Chondrocyte (in vitro differentiated cells): ENCODE data around the gene THSD4. TPM values are rescaled to one million over a fixed set of nuclear protein-coding genes. Genes with fewer than 3 reads are reported as not detected.

Source experiments
- DNase-seq: peaks from one replicate; pipeline ENCODE4 v3.0.0; 2021; ENCODE audit warnings: mixed read lengths, low spot score
- H3K27ac Mint-ChIP-seq: one replicate; pipeline ENCODE4 v1.8.0; 2021; ENCODE audit warnings: mild to moderate bottlenecking, moderate library complexity, mixed read lengths; ENCODE audit not compliant: unreplicated experiment
- H3K27me3 Mint-ChIP-seq: 2 replicates; pipeline ENCODE4 v1.8.0; 2021; ENCODE audit warnings: low read depth, mixed read lengths
- H3K36me3 Mint-ChIP-seq: 2 replicates; pipeline ENCODE4 v1.8.0; 2021; ENCODE audit warnings: low read depth, mixed read lengths
- H3K4me1 Mint-ChIP-seq: 2 replicates; pipeline ENCODE4 v1.8.0; 2021; ENCODE audit warnings: low read depth, mild to moderate bottlenecking, mixed read lengths
- H3K4me3 Mint-ChIP-seq: one replicate; pipeline ENCODE4 v1.8.0; 2021; ENCODE audit warnings: mild to moderate bottlenecking, moderate library complexity, mixed read lengths; ENCODE audit not compliant: unreplicated experiment
- H3K9me3 Mint-ChIP-seq: 2 replicates; pipeline ENCODE4 v1.8.0; 2021; ENCODE audit warnings: low read depth, mixed read lengths
- total RNA-seq: library from RNA; stranded (reverse); gene quantifications from 3 replicates; pipeline ENCODE4 v1.2.1, GENCODE V29; 2021
- TF ChIP-seq, protein P1 (sequence below): fragments of 200-600 bp; sonication (generic); IDR thresholded peaks from 2 replicates; pipeline ENCODE4 v1.5.0; 2021; ENCODE audit warnings: antibody characterized with exemption, mild to moderate bottlenecking, moderate library complexity

Gene THSD4
- total RNA-seq, 1 donor from 2014 or later = 3.4 TPM

DNA sequence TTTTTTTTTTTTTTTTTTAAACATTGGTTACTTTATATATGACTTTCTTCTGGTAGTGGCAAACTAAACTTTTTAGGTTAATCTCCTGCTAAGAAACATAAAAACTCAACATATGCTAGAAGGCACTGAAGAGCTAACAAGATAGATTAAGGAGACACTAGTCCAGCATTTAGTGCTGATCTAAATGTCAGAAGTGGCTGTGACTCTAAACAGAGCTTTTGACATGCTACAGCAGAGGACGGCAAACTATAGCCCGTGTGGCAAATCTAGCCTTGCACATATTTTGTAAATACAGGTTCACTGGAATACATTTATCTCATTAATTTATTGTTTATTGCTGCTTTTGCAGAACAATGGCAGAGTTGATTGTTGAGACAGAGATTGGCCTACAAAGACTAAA lies 715.7 kb downstream of the THSD4 start:
- Mint-ChIP-seq H3K4me1 (peaks cover 9% of the 10 kb centered on the region), H3K4me3 (no peak overlapping the region), H3K36me3 (peaks cover 38% of the 10 kb centered on the region), H3K27me3 (no peaks in the 10 kb centered on the region), H3K9me3 (peaks cover 2% of the 10 kb centered on the region), H3K27ac (no peak overlapping the region)
- no peak for DNase-seq
- TF ChIP-seq, protein P1, sequence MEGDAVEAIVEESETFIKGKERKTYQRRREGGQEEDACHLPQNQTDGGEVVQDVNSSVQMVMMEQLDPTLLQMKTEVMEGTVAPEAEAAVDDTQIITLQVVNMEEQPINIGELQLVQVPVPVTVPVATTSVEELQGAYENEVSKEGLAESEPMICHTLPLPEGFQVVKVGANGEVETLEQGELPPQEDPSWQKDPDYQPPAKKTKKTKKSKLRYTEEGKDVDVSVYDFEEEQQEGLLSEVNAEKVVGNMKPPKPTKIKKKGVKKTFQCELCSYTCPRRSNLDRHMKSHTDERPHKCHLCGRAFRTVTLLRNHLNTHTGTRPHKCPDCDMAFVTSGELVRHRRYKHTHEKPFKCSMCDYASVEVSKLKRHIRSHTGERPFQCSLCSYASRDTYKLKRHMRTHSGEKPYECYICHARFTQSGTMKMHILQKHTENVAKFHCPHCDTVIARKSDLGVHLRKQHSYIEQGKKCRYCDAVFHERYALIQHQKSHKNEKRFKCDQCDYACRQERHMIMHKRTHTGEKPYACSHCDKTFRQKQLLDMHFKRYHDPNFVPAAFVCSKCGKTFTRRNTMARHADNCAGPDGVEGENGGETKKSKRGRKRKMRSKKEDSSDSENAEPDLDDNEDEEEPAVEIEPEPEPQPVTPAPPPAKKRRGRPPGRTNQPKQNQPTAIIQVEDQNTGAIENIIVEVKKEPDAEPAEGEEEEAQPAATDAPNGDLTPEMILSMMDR = no peak

Other genes with a start within 250 kb of the THSD4 start
- gene THAP10, start 223.0 kb upstream of the THSD4 start, total RNA-seq = 1.8 to 2.3 TPM (median 2.2 TPM) in 3 replicates
- 4.9 to 8.8 TPM (median 6.4 TPM) in 3 replicates for gene LRRC49, start 222.6 kb upstream of the THSD4 start, total RNA-seq